B cell (primary cell): ENCODE results near the gene FHIT.

Source experiments
- EZH2 ChIP-seq: IDR thresholded peaks from 2 replicates; pipeline ENCODE4 v1.6.1; 2012; ENCODE audit warnings: borderline replicate concordance, low read depth, mild to moderate bottlenecking, moderate library complexity, low read length; ENCODE audit not compliant: insufficient read depth, poor library complexity, severe bottlenecking
- TF ChIP-seq, protein P1 (sequence below): fragments of 200-600 bp; IDR thresholded peaks from one replicate; pipeline ENCODE4 v1.8.0; 2022; ENCODE audit warnings: antibody characterized with exemption, mild to moderate bottlenecking

DNA sequence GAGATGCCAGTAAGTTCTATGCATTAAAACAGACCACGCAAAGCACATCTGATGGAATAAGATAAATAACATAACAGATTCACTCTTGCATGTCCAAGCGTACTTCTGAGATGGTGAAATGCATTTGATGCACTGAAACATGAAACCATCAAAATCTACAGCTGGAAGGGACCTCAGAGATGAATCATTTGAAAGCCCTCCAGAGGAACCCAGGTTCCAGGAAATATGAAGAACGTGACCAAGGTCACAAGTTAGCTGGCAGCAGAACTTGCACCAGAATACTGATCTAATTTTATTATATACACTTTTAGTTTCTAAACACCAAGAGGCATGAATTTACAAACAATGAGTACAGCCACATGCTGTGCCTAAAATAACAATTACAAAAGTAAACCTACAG lies 957.1 kb downstream of the FHIT start:
- TF ChIP-seq, protein P1, sequence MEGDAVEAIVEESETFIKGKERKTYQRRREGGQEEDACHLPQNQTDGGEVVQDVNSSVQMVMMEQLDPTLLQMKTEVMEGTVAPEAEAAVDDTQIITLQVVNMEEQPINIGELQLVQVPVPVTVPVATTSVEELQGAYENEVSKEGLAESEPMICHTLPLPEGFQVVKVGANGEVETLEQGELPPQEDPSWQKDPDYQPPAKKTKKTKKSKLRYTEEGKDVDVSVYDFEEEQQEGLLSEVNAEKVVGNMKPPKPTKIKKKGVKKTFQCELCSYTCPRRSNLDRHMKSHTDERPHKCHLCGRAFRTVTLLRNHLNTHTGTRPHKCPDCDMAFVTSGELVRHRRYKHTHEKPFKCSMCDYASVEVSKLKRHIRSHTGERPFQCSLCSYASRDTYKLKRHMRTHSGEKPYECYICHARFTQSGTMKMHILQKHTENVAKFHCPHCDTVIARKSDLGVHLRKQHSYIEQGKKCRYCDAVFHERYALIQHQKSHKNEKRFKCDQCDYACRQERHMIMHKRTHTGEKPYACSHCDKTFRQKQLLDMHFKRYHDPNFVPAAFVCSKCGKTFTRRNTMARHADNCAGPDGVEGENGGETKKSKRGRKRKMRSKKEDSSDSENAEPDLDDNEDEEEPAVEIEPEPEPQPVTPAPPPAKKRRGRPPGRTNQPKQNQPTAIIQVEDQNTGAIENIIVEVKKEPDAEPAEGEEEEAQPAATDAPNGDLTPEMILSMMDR, result no peak
- no peak for TF ChIP-seq EZH2
